OCI-LY1 (cell line): ENCODE measurements around the gene PLGRKT.

Source experiments
- H2AFZ ChIP-seq: fragments of 200-600 bp; sonication (generic), shearing (Covaris generic); 2 replicates; pipeline ENCODE4 v1.6.0; 2014; ENCODE audit warnings: antibody characterized with exemption, mild to moderate bottlenecking, low read length
- H3F3A ChIP-seq: fragments of 200-600 bp; sonication (generic), shearing (Covaris generic); 2 replicates; pipeline ENCODE4 v1.6.0; 2014; ENCODE audit warnings: mild to moderate bottlenecking, antibody characterized with exemption, low read length, moderate library complexity; ENCODE audit not compliant: insufficient read depth
- H3K27ac ChIP-seq: fragments of 200-600 bp; sonication (generic); 2 replicates; pipeline ENCODE4 v1.5.1; 2014; ENCODE audit warnings: low read length, mixed run types, mild to moderate bottlenecking, low read depth; ENCODE audit not compliant: poor library complexity, severe bottlenecking
- H3K27me3 ChIP-seq: fragments of 200-600 bp; sonication (generic); 2 replicates; pipeline ENCODE4 v1.6.0; 2014; ENCODE audit warnings: antibody characterized with exemption, mild to moderate bottlenecking, low read length, moderate library complexity; ENCODE audit not compliant: insufficient read depth
- H3K36me3 ChIP-seq: fragments of 200-600 bp; sonication (generic); 2 replicates; pipeline ENCODE4 v1.6.1; 2014; ENCODE audit warnings: mild to moderate bottlenecking, antibody characterized with exemption, low read length, moderate library complexity, mixed read lengths; ENCODE audit not compliant: insufficient read depth
- H3K4me1 ChIP-seq: fragments of 200-600 bp; sonication (generic); 2 replicates; pipeline ENCODE4 v1.5.1; 2014; ENCODE audit warnings: mild to moderate bottlenecking, low read length, moderate library complexity; ENCODE audit not compliant: insufficient read depth, severe bottlenecking
- H3K4me2 ChIP-seq: fragments of 200-600 bp; sonication (generic), shearing (Covaris generic); 2 replicates; pipeline ENCODE4 v1.6.1; 2014; ENCODE audit warnings: low read length
- H3K4me3 ChIP-seq: fragments of 200-600 bp; sonication (generic); 2 replicates; pipeline ENCODE4 v1.5.1; 2014; ENCODE audit warnings: low read length, low read depth, mild to moderate bottlenecking, mixed read lengths; ENCODE audit not compliant: poor library complexity, severe bottlenecking
- H3K79me2 ChIP-seq: fragments of 200-600 bp; shearing (Covaris generic); 2 replicates; pipeline ENCODE4 v1.6.1; 2016; ENCODE audit warnings: mixed run types, low read length, mixed read lengths; ENCODE audit not compliant: insufficient read depth
- H3K9ac ChIP-seq: fragments of 200-600 bp; sonication (generic), shearing (Covaris generic); 2 replicates; pipeline ENCODE4 v1.6.1; 2014; ENCODE audit warnings: mild to moderate bottlenecking, low read length, mixed read lengths
- H3K9me2 ChIP-seq: fragments of 200-600 bp; sonication (generic), shearing (Covaris generic); 2 replicates; pipeline ENCODE4 v1.6.1; 2014; ENCODE audit warnings: low read depth, mild to moderate bottlenecking, low read length, mixed read lengths
- H3K9me3 ChIP-seq: fragments of 200-600 bp; shearing (Covaris generic); 2 replicates; pipeline ENCODE4 v1.6.1; 2014; ENCODE audit warnings: low read length, mixed read lengths
- H4K20me1 ChIP-seq: fragments of 200-600 bp; sonication (generic), shearing (Covaris generic); 2 replicates; pipeline ENCODE4 v1.6.0; 2016; ENCODE audit warnings: mild to moderate bottlenecking, low read length; ENCODE audit not compliant: insufficient read depth
- CTCF ChIP-seq: fragments of 200-600 bp; sonication (generic), shearing (Covaris generic); IDR thresholded peaks from 2 replicates; pipeline ENCODE4 v1.5.1; 2017; ENCODE audit warnings: mild to moderate bottlenecking, antibody characterized with exemption, low read length, moderate library complexity, mixed read lengths
- EZH2 ChIP-seq: fragments of 200-600 bp; sonication (generic), shearing (Covaris generic); IDR thresholded peaks from 2 replicates; pipeline ENCODE4 v1.8.0; 2017; ENCODE audit warnings: borderline replicate concordance, mixed run types, mild to moderate bottlenecking, antibody characterized with exemption, low read length, moderate library complexity, mixed read lengths

Gene PLGRKT

DNA sequence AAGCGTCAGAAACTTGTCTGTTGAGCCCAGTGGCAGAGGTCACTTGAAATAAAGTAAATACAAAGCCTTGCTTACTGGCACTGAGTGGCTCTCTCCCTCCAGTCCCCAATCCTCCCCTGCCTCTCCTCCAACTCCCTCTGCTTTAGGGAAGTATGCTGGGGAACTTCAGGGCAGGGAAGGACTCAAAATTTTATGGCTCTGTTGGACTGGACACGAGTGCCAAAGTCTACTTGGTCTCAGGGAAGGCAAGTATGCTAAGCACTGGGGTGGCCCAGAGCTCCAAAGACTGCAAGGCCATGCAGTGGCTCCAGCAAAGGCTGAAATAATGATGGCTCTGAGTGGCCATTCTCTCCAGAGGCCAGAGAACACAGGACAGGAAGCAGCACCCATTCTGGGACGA is 9.6 kb downstream of the PLGRKT start:
- Histone ChIP-seq H3K4me3 (no peak overlapping the region), H3F3A (no peaks in the 10 kb centered on the region), H3K27me3 (no peaks in the 10 kb centered on the region), H3K79me2 (no peaks in the 10 kb centered on the region), H3K9ac (no peak overlapping the region), H3K9me3 (no peaks in the 10 kb centered on the region), H3K36me3 (peaks cover 4% of the 10 kb centered on the region; the same call in 1 of the 2 replicates), H3K4me2 (no peak overlapping the region), H3K27ac (no peak overlapping the region), H2AFZ (no peak overlapping the region), H3K9me2 (no peaks in the 10 kb centered on the region), H4K20me1 (no peaks in the 10 kb centered on the region), H3K4me1 (no peaks in the 10 kb centered on the region)
- TF ChIP-seq EZH2 (no peak), CTCF (no peak)

GRCh38 chr9:5427005-5427404 is 10.7 kb downstream of the PLGRKT start:
- Histone ChIP-seq H3K27me3 (no peaks in the 10 kb centered on the region), H3K4me2 (no peak overlapping the region), H3K9me2 (no peaks in the 10 kb centered on the region), H3K9me3 (no peaks in the 10 kb centered on the region), H3K36me3 (peaks cover 4% of the 10 kb centered on the region; the same call in 1 of the 2 replicates), H4K20me1 (no peaks in the 10 kb centered on the region), H3K4me1 (no peaks in the 10 kb centered on the region), H2AFZ (no peak overlapping the region), H3F3A (no peaks in the 10 kb centered on the region), H3K4me3 (no peak overlapping the region), H3K27ac (no peak overlapping the region), H3K9ac (no peak overlapping the region), H3K79me2 (no peaks in the 10 kb centered on the region)
- TF ChIP-seq CTCF (no peak), EZH2 (no peak)

- Histone ChIP-seq H3F3A (no peaks in the 10 kb centered on the region), H3K9ac (no peak overlapping the region), H3K27ac (no peak overlapping the region), H3K4me3 (no peak overlapping the region), H3K4me2 (no peak overlapping the region), H2AFZ (no peak overlapping the region), H3K79me2 (no peaks in the 10 kb centered on the region), H3K9me2 (no peaks in the 10 kb centered on the region), H4K20me1 (no peaks in the 10 kb centered on the region), H3K9me3 (no peaks in the 10 kb centered on the region), H3K36me3 (no peaks in the 10 kb centered on the region), H3K4me1 (no peaks in the 10 kb centered on the region), H3K27me3 (no peaks in the 10 kb centered on the region)
- TF ChIP-seq EZH2 (no peak), CTCF (peak; percentile 82)
Measured at GRCh38 chr9:5425006-5425628, 12.6 kb downstream of the PLGRKT start.
